Measurements from ENCODE around the gene HYKK.

Gene HYKK

DNA sequence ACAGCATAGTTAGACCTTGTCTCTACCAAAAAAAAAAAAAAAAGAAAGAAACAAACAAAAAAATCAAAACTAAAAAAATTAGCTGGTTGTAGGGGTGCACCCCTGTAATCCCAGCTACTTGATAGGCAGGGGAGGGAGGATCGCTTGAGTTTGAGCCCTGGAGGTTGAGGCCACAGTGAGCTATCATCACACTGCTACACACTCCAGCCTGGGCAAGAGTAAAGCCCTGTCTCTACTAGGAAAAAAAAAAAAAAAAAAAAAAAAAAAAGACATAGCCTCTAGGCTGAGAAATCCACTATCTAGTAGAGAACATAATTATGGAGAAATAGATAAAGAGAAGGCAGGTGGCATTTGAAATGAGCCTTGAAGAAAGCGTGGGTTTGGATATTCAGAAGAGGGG lies 55.7 kb downstream of the HYKK start:
- TF ChIP-seq, protein P1, sequence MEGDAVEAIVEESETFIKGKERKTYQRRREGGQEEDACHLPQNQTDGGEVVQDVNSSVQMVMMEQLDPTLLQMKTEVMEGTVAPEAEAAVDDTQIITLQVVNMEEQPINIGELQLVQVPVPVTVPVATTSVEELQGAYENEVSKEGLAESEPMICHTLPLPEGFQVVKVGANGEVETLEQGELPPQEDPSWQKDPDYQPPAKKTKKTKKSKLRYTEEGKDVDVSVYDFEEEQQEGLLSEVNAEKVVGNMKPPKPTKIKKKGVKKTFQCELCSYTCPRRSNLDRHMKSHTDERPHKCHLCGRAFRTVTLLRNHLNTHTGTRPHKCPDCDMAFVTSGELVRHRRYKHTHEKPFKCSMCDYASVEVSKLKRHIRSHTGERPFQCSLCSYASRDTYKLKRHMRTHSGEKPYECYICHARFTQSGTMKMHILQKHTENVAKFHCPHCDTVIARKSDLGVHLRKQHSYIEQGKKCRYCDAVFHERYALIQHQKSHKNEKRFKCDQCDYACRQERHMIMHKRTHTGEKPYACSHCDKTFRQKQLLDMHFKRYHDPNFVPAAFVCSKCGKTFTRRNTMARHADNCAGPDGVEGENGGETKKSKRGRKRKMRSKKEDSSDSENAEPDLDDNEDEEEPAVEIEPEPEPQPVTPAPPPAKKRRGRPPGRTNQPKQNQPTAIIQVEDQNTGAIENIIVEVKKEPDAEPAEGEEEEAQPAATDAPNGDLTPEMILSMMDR (IDR thresholded peaks at IDR 0.05; ENCODE audit: insufficient read depth, low read length) = no peak
- TF ChIP-seq GABPA (IDR thresholded peaks at IDR 0.05; ENCODE audit: low read depth) (no peak), SPI1 (IDR thresholded peaks at IDR 0.05; ENCODE audit: borderline replicate concordance, low read depth) (no peak), POLR2AphosphoS5 (IDR thresholded peaks at IDR 0.05; ENCODE audit: low read depth) (no peak)
- TF ChIP-seq, protein P2, sequence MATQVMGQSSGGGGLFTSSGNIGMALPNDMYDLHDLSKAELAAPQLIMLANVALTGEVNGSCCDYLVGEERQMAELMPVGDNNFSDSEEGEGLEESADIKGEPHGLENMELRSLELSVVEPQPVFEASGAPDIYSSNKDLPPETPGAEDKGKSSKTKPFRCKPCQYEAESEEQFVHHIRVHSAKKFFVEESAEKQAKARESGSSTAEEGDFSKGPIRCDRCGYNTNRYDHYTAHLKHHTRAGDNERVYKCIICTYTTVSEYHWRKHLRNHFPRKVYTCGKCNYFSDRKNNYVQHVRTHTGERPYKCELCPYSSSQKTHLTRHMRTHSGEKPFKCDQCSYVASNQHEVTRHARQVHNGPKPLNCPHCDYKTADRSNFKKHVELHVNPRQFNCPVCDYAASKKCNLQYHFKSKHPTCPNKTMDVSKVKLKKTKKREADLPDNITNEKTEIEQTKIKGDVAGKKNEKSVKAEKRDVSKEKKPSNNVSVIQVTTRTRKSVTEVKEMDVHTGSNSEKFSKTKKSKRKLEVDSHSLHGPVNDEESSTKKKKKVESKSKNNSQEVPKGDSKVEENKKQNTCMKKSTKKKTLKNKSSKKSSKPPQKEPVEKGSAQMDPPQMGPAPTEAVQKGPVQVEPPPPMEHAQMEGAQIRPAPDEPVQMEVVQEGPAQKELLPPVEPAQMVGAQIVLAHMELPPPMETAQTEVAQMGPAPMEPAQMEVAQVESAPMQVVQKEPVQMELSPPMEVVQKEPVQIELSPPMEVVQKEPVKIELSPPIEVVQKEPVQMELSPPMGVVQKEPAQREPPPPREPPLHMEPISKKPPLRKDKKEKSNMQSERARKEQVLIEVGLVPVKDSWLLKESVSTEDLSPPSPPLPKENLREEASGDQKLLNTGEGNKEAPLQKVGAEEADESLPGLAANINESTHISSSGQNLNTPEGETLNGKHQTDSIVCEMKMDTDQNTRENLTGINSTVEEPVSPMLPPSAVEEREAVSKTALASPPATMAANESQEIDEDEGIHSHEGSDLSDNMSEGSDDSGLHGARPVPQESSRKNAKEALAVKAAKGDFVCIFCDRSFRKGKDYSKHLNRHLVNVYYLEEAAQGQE (IDR thresholded peaks at IDR 0.05; ENCODE audit: insufficient replicate concordance, low read depth) = no peak
- Histone ChIP-seq H3K4me3 (replicated peaks; ENCODE audit: insufficient read depth, low read length) (no peak overlapping the region), H3K27me3 (ENCODE audit: insufficient read depth, poor library complexity, severe bottlenecking) (peaks cover 23% of the 10 kb centered on the region), H3K27ac (replicated peaks) (no peak overlapping the region)
- DNase-seq (ENCODE audit: low read depth in 1 of 2, low spot score in 1 of 2) = no peak

DNA sequence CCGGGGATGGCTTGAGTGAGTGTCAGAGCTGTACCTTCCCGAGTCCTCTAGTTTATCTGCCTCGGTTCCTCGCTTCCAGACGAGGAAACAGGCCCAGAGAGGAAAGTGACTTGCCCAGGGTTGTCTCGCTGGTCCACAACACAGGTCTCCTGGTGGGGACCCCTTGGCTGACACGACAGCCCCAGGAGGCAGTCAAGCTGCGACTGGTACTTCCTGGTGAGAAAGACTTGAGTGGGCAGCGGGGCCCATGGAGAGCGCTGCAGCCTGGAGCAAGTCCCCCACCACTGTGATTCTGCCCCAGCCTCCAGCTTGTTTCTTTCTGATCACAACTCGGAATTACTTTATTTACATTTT lies 57.3 kb downstream of the HYKK start:
- H3K4me3 ChIP-seq (replicated peaks; ENCODE audit: insufficient read depth, low read length) = peak overlapping the region; percentile 65
- no peak for DNase-seq (ENCODE audit: low read depth in 1 of 2, low spot score in 1 of 2)

DNA sequence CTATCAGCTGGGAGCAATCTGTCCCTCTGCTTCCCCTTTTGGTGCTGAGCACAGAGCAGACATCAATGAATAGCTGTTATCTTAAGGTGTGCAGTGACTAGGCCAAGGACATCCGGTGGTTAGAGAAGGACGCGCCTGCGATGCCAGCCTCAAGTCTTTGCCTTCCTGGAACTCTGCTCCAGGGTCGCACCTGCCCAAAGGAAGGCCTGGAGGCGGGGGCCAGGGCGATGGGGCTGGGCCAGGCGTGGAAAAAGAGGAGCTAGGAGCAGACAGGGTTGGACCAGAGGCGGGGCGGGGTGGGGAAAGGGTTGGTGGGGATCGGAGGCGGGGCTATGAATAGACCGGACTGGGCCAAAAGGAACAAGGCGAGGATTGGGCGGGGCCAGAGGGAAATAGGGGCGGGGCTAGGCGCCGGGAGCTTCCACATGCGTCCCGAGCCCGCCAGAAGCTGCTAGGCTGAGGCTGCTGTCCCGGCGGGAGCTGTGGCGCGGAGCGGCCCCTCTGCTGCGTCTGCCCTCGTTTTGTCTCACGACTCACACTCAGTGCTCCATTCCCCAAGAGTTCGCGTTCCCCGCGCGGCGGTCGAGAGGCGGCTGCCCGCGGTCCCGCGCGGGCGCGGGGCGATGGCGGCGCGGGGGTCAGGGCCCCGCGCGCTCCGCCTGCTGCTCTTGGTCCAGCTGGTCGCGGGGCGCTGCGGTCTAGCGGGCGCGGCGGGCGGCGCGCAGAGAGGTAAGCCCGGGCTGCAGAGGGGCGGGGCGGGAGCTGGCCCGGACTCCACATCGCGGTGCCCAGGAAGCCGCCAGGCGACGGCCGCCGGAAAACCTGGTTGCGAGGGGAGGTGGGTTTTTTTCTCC lies 57.9 kb downstream of the HYKK start, which contains the start of gene CHRNA5:
CHRNA5 (plus strand) TSS at position 424 of the 854 bp plus-strand sequence; CDS start at position 624, 200 bp downstream.
- H3K27ac ChIP-seq (replicated peaks) = no peak within 1 kb of the TSS
- peak within 1 kb of the TSS; percentile 65 for H3K4me3 ChIP-seq (replicated peaks; ENCODE audit: insufficient read depth, low read length)
- TF ChIP-seq, protein P2 (IDR thresholded peaks at IDR 0.05; ENCODE audit: insufficient replicate concordance, low read depth) = no peak
- no peak for TF ChIP-seq POLR2AphosphoS5 (IDR thresholded peaks at IDR 0.05; ENCODE audit: low read depth)
- no peak for TF ChIP-seq SPI1 (IDR thresholded peaks at IDR 0.05; ENCODE audit: borderline replicate concordance, low read depth)
- TF ChIP-seq GABPA (IDR thresholded peaks at IDR 0.05; ENCODE audit: low read depth) = no peak
- TF ChIP-seq, protein P1 (IDR thresholded peaks at IDR 0.05; ENCODE audit: insufficient read depth, low read length) = no peak
- H3K27me3 ChIP-seq (ENCODE audit: insufficient read depth, poor library complexity, severe bottlenecking) = peaks cover 23% of the 10 kb centered on the region
- peak; percentile 61 to 65 for DNase-seq (ENCODE audit: low read depth in 1 of 2, low spot score in 1 of 2)

More for the DNA sequence above, 57.3 kb downstream of the HYKK start:
- Histone ChIP-seq H3K27me3 (ENCODE audit: insufficient read depth, poor library complexity, severe bottlenecking) (peaks cover 23% of the 10 kb centered on the region), H3K27ac (replicated peaks) (no peak overlapping the region)
- TF ChIP-seq POLR2AphosphoS5 (IDR thresholded peaks at IDR 0.05; ENCODE audit: low read depth) = no peak
- no peak for TF ChIP-seq GABPA (IDR thresholded peaks at IDR 0.05; ENCODE audit: low read depth)
- TF ChIP-seq SPI1 (IDR thresholded peaks at IDR 0.05; ENCODE audit: borderline replicate concordance, low read depth) = no peak
- TF ChIP-seq, protein P1 (IDR thresholded peaks at IDR 0.05; ENCODE audit: insufficient read depth, low read length) = no peak
- TF ChIP-seq, protein P2 (IDR thresholded peaks at IDR 0.05; ENCODE audit: insufficient replicate concordance, low read depth) = no peak
